ENCODE data around the gene TSPYL1. TPM values are rescaled to one million over a fixed set of nuclear protein-coding genes. Genes with fewer than 3 reads are reported as not detected.
"Not testable (repeated sequence)": the region's sequence is repeated elsewhere in the genome, so short reads cannot be mapped to it uniquely, and the experiment has no call there.

Gene TSPYL1
- total RNA-seq = 56.8 TPM

GRCh38 chr6:116279232-116280160 is at the start of gene TSPYL1:
TSS of gene TSPYL1 (minus strand) at chr6:116279930. CDS start at chr6:116279830, 100 bp downstream.
- DNase-seq = peak; percentile 97

GRCh38 chr6:116329156-116329555 is 49.4 kb upstream of the TSPYL1 start:
- DNase-seq = no peak

GRCh38 chr6:116328528-116328903 is 48.8 kb upstream of the TSPYL1 start:
- DNase-seq = no peak

- DNase-seq = no peak
These were observed 48.2 kb upstream of the TSPYL1 start for GRCh38 chr6:116327803-116328527.

- DNase-seq = no peak
These were observed 47.3 kb upstream of the TSPYL1 start for GRCh38 chr6:116326996-116327395.

GRCh38 chr6:116326181-116326671 is 46.5 kb upstream of the TSPYL1 start:
- DNase-seq = no peak

GRCh38 chr6:116325634-116326132 is 46.0 kb upstream of the TSPYL1 start:
- DNase-seq = not testable (repeated sequence)

- no peak for DNase-seq
These were observed 44.1 kb upstream of the TSPYL1 start for GRCh38 chr6:116323863-116324262.

- not testable (repeated sequence) for DNase-seq
These were observed 42.2 kb upstream of the TSPYL1 start for GRCh38 chr6:116321933-116322332.

- no peak for DNase-seq
These were observed 37.2 kb upstream of the TSPYL1 start for GRCh38 chr6:116316772-116317467.

GRCh38 chr6:116314878-116315277 is 35.1 kb upstream of the TSPYL1 start:
- no peak for DNase-seq

GRCh38 chr6:116314218-116314617 is 34.5 kb upstream of the TSPYL1 start:
- DNase-seq = no peak

- no peak for DNase-seq
These were observed 33.5 kb upstream of the TSPYL1 start for GRCh38 chr6:116313101-116313776.

- no peak for DNase-seq
These were observed 29.9 kb upstream of the TSPYL1 start for GRCh38 chr6:116309657-116310056.

- no peak for DNase-seq
These were observed 29.3 kb upstream of the TSPYL1 start for GRCh38 chr6:116309001-116309400.

- no peak for DNase-seq
These were observed 27.9 kb upstream of the TSPYL1 start for GRCh38 chr6:116307633-116308032.

GRCh38 chr6:116307001-116307400 is 27.3 kb upstream of the TSPYL1 start:
- no peak for DNase-seq

GRCh38 chr6:116304538-116305097 is 24.9 kb upstream of the TSPYL1 start:
- DNase-seq = no peak

- no peak for DNase-seq
These were observed 21.4 kb upstream of the TSPYL1 start for GRCh38 chr6:116301104-116301503.

- no peak for DNase-seq
These were observed 20.8 kb upstream of the TSPYL1 start for GRCh38 chr6:116300566-116300965.

GRCh38 chr6:116298973-116299372 is 19.2 kb upstream of the TSPYL1 start:
- DNase-seq = no peak

Measured in skin of body (tissue), 2 donors.